Caki2 (cell line): Measurements from ENCODE around the gene USP24. TPM values are rescaled to one million over a fixed set of nuclear protein-coding genes. Genes with fewer than 3 reads are reported as not detected.

Source experiments
- DNase-seq: peaks from one replicate; pipeline ENCODE4 v3.0.0-alpha.2; 2015; ENCODE audit warnings: low read depth
- in situ Hi-C: cut with HindIII; loops from 2 replicates; pipeline ENCODE4 v1.10.0; 2016; ENCODE audit warnings: low sequenced_read_pairs, low pct_unique_long_range_greater_than_20kb, mixed read lengths
- total RNA-seq: library from RNA; depleted of rRNA; stranded (reverse); fragments of >200 nt; shearing (Covaris generic); gene quantifications from 2 replicates; pipeline ENCODE4 v1.2.3, GENCODE V29; 2014; ENCODE audit warnings: low replicate concordance

Gene USP24
- total RNA-seq, 1 experiment from 2014 or later = 13.0 TPM

- DNase-seq = no peak
- in situ Hi-C loops = no loop called here
Observed at GRCh38 chr1:55179177-55179835, 35.9 kb downstream of the USP24 start.

GRCh38 chr1:55172687-55173086, 42.5 kb downstream of the USP24 start:
- in situ Hi-C loops = no loop called here
- DNase-seq = no peak

GRCh38 chr1:55172272-55172671, 42.9 kb downstream of the USP24 start:
- in situ Hi-C loops = no loop called here
- no peak for DNase-seq

- in situ Hi-C loops = no loop called here
- DNase-seq = no peak
Observed at GRCh38 chr1:55171694-55172093, 43.5 kb downstream of the USP24 start.

GRCh38 chr1:55170426-55170825, 44.7 kb downstream of the USP24 start:
- no peak for DNase-seq
- in situ Hi-C loops = no loop called here

GRCh38 chr1:55169126-55169525, 46.0 kb downstream of the USP24 start:
- no peak for DNase-seq
- in situ Hi-C loops = no loop called here

GRCh38 chr1:55168353-55168752, 46.8 kb downstream of the USP24 start:
- in situ Hi-C loops = no loop called here
- no peak for DNase-seq

- in situ Hi-C loops = no loop called here
- no peak for DNase-seq
Observed at GRCh38 chr1:55167224-55167871, 47.8 kb downstream of the USP24 start.

- in situ Hi-C loops = no loop called here
- DNase-seq = no peak
Observed at GRCh38 chr1:55164906-55165305, 50.3 kb downstream of the USP24 start.

GRCh38 chr1:55159571-55159970, 55.6 kb downstream of the USP24 start:
- DNase-seq = no peak
- in situ Hi-C loops = no loop called here

- in situ Hi-C loops = no loop called here
- no peak for DNase-seq
Observed at GRCh38 chr1:55156608-55157007, 58.6 kb downstream of the USP24 start.

- in situ Hi-C loops = no loop called here
Observed at GRCh38 chr1:55156093-55156492, 59.1 kb downstream of the USP24 start.

GRCh38 chr1:55155522-55155921, 59.6 kb downstream of the USP24 start:
- in situ Hi-C loops = no loop called here
- DNase-seq = peak; percentile 3

More at GRCh38 chr1:55156093-55156492, 59.1 kb downstream of the USP24 start:
- DNase-seq = no peak

GRCh38 chr1:55154616-55155015, 60.5 kb downstream of the USP24 start:
- no peak for DNase-seq
- in situ Hi-C loops = no loop called here

- DNase-seq = no peak
- in situ Hi-C loops = no loop called here
Observed at GRCh38 chr1:55153031-55153430, 62.1 kb downstream of the USP24 start.

GRCh38 chr1:55150880-55151588, 64.1 kb downstream of the USP24 start:
- DNase-seq = no peak
- in situ Hi-C loops = no loop called here

GRCh38 chr1:55148676-55149075, 66.5 kb downstream of the USP24 start:
- DNase-seq = no peak
- in situ Hi-C loops = no loop called here

GRCh38 chr1:55147524-55147923, 67.6 kb downstream of the USP24 start:
- in situ Hi-C loops = no loop called here

GRCh38 chr1:55146781-55147180, 68.4 kb downstream of the USP24 start:
- in situ Hi-C loops = no loop called here
- DNase-seq = no peak

More at GRCh38 chr1:55147524-55147923, 67.6 kb downstream of the USP24 start:
- no peak for DNase-seq
